Lower lobe of right lung (tissue), 2 donors: ENCODE data around the gene ROBO1. TPM values are rescaled to one million over a fixed set of nuclear protein-coding genes. Genes with fewer than 3 reads are reported as not detected.

Source experiments
- ATAC-seq, 2 donors: fragments of 200-7000 bp; cut with Tn5 transposase; one replicate each; pipeline ENCODE4 v1.9.1; 2020 to 2022; ENCODE audit warnings: mild to moderate bottlenecking in 2 of 2, moderate library complexity in 2 of 2
- DNase-seq: peaks from one replicate; pipeline ENCODE4 v3.0.0-alpha.2; 2020
- H3K27ac ChIP-seq: fragments of 200-600 bp; one replicate; pipeline ENCODE4 v1.8.0; 2022
- H3K27me3 ChIP-seq: fragments of 200-600 bp; one replicate; pipeline ENCODE4 v1.8.0; 2022; ENCODE audit warnings: low read depth
- H3K36me3 ChIP-seq: fragments of 200-600 bp; one replicate; pipeline ENCODE4 v1.8.0; 2022; ENCODE audit warnings: mild to moderate bottlenecking
- H3K4me1 ChIP-seq: fragments of 200-600 bp; one replicate; pipeline ENCODE4 v1.8.0; 2022
- H3K4me3 ChIP-seq: fragments of 200-600 bp; one replicate; pipeline ENCODE4 v1.8.0; 2022; ENCODE audit warnings: mild to moderate bottlenecking
- H3K9me3 ChIP-seq: fragments of 200-600 bp; one replicate; pipeline ENCODE4 v1.8.0; 2022
- CTCF ChIP-seq: fragments of 200-600 bp; IDR thresholded peaks from one replicate; pipeline ENCODE4 v1.8.0; 2022; ENCODE audit warnings: antibody characterized with exemption, mild to moderate bottlenecking
- intact Hi-C: fragments of 100-400 bp; cut with DNase I; formaldehyde crosslinking; loops from one replicate; pipeline ENCODE4 v1.11.0; 2022
- total RNA-seq: library from RNA; stranded (reverse); fragmentation: NEBNext Ultra II Directional; extraction: Animal tissue kit (Norgen Biotek cat#: 25700); gene quantifications from one replicate; pipeline ENCODE4 v1.2.1, GENCODE V29; 2021
- donor health status: DM: no; HTN: yes; CAD: no; lungs with severe emphysema.

ROBO1 gene
- total RNA-seq, 1 donor from 2014 or later, result 14.8 TPM

- Histone ChIP-seq H3K4me1 (no peaks in the 10 kb centered on the region), H3K9me3 (no peaks in the 10 kb centered on the region), H3K27ac (no peak overlapping the region), H3K4me3 (no peak overlapping the region), H3K27me3 (no peaks in the 10 kb centered on the region), H3K36me3 (no peaks in the 10 kb centered on the region)
- intact Hi-C loops, result no loop called here
- ATAC-seq (no peak), DNase-seq (no peak)
- no peak for TF ChIP-seq CTCF
These were observed 1025.3 kb downstream of the ROBO1 start for GRCh38 chr3:78742491-78742890.

- Histone ChIP-seq H3K4me1 (no peaks in the 10 kb centered on the region), H3K36me3 (no peaks in the 10 kb centered on the region), H3K27ac (no peak overlapping the region), H3K9me3 (no peaks in the 10 kb centered on the region), H3K4me3 (no peak overlapping the region), H3K27me3 (no peaks in the 10 kb centered on the region)
- DNase-seq (no peak), ATAC-seq (no peak)
- intact Hi-C loops, result no loop called here
- no peak for TF ChIP-seq CTCF
These were observed 1025.8 kb downstream of the ROBO1 start for GRCh38 chr3:78742041-78742440.

- intact Hi-C loops, result no loop called here
- H3K4me1 ChIP-seq, result no peaks in the 10 kb centered on the region
- no peak overlapping the region for H3K4me3 ChIP-seq
- no peaks in the 10 kb centered on the region for H3K36me3 ChIP-seq
- DNase-seq (no peak), ATAC-seq (no peak)
- no peaks in the 10 kb centered on the region for H3K9me3 ChIP-seq
- TF ChIP-seq CTCF, result peak; percentile 43
- no peaks in the 10 kb centered on the region for H3K27me3 ChIP-seq
- H3K27ac ChIP-seq, result no peak overlapping the region
These were observed 1026.6 kb downstream of the ROBO1 start for GRCh38 chr3:78741066-78741645.

GRCh38 chr3:78738833-78739232, 1029.0 kb downstream of the ROBO1 start:
- no peaks in the 10 kb centered on the region for H3K36me3 ChIP-seq
- no peaks in the 10 kb centered on the region for H3K27me3 ChIP-seq
- H3K4me1 ChIP-seq, result no peaks in the 10 kb centered on the region
- no peak for TF ChIP-seq CTCF
- no peak for ATAC-seq
- DNase-seq, result no peak
- intact Hi-C loops, result no loop called here
- H3K9me3 ChIP-seq, result no peaks in the 10 kb centered on the region
- no peak overlapping the region for H3K4me3 ChIP-seq
- no peak overlapping the region for H3K27ac ChIP-seq

GRCh38 chr3:78737988-78738387, 1029.8 kb downstream of the ROBO1 start:
- ATAC-seq (no peak), DNase-seq (no peak)
- Histone ChIP-seq H3K4me3 (no peak overlapping the region), H3K4me1 (no peaks in the 10 kb centered on the region), H3K27me3 (no peaks in the 10 kb centered on the region), H3K27ac (no peak overlapping the region), H3K36me3 (no peaks in the 10 kb centered on the region), H3K9me3 (no peaks in the 10 kb centered on the region)
- no peak for TF ChIP-seq CTCF
- intact Hi-C loops, result no loop called here

GRCh38 chr3:78736863-78737262, 1030.9 kb downstream of the ROBO1 start:
- no peak for TF ChIP-seq CTCF
- no peak for DNase-seq
- Histone ChIP-seq H3K27ac (no peak overlapping the region), H3K4me1 (no peaks in the 10 kb centered on the region), H3K36me3 (no peaks in the 10 kb centered on the region), H3K4me3 (no peak overlapping the region), H3K9me3 (no peaks in the 10 kb centered on the region), H3K27me3 (no peaks in the 10 kb centered on the region)
- no peak for ATAC-seq
- intact Hi-C loops, result no loop called here
